GM18867 (cell line): ENCODE results near the gene VTN.

Source experiments
- ATAC-seq: cut with Tn5 transposase; IDR thresholded peaks from one replicate; pipeline ENCODE4 v1.9.1; 2021; ENCODE audit warnings: mild to moderate bottlenecking, moderate library complexity; ENCODE audit not compliant: unreplicated experiment

VTN gene

DNA sequence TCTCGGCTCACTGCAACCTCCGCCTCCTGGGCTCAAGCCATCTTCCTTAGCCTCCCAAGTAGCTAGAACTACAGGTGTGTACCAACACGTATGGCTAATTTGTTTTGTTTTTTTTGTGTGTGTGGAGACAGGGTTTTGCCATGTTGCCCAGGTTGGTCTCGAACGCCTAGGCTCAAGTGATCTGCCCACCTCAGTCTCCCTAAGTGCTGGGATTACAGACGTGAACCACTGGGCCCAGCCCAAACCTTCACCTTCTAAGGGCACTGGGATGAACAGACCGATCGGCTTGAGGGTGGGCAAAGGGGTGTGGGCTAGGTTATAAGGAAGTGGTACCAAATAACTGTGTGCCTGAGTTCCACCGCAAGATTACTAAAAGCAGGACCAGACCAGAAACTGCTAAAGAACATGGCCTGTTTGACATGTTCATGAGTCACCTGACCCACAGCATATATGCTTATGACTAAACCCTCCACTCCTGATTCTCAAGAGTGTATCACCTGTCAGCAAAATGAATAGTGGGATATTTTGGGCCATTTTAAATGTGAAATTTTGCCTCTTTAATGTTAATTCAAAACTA, 43.0 kb downstream of the VTN start:
- peak; percentile 55 for ATAC-seq

DNA sequence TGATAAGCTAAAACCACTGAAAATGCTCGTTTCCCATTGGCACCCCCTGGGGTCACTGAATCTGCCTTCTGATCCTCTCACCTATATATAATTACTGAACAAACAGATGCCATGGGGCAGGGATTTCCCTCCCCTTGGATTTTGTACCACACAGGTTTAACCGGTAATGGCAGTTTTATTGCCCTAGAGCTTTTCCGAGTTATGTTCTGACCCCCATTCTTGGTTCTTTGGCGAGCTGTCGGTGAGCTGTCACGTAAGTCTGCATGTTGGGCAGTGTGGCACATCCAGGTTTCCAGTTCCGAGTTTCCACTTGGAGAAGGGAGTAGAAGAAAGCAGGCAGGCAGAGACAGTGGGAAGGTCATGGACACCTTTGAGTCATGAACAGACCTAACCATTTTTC, 44.0 kb downstream of the VTN start:
- no peak for ATAC-seq

- no peak for ATAC-seq
Measured at GRCh38 chr17:28325211-28325610, 44.9 kb downstream of the VTN start.

- no peak for ATAC-seq
Measured at GRCh38 chr17:28324781-28325180, 45.3 kb downstream of the VTN start.

DNA sequence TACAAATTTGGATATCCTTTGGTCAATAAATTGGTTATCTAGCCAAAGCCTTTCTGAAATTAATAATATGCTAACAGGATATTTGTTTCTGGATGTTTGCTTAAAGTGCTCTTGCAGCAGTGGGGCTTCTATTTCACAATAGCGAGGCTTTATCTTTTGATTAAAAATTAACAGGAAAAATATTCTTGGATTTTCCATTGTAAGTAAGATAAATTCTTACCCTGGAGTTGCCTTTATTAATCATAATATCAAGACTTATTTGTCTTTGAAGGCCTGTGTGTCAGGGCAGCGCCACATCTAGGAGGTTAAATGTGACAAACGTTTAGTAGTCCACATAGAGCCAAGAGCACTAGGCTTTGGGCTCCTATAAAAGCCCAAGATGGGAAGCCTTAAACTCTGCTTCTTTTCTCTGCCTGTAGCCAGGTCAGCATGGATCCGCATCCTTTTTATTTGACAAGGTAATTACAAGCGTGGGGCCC, 45.8 kb downstream of the VTN start:
- no peak for ATAC-seq

GRCh38 chr17:28320215-28321061, 49.7 kb downstream of the VTN start:
- no peak for ATAC-seq

DNA sequence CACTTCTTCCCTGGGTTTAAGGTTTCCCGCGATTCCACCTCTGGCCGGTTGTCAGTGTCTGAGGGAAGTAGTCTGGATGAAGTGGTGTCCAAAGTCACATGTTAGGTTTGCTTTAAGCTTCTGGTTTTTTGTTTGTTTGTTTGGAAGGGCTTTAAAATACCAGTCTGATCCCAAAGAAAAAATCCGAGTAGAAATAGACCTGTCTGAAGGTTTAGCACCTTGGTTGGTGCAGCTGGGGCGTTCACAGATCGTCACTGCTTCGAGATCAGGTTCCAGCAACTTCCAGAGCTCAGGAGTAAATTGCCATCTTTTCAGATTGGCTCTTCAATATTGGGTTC, 50.5 kb downstream of the VTN start:
- ATAC-seq, result no peak

GRCh38 chr17:28318759-28319597, 51.1 kb downstream of the VTN start, which contains the start of gene TMEM97:
Gene TMEM97 (plus strand): TSS chr17:28319200. CDS start chr17:28319240, 40 bp downstream.
- peak; percentile 94 for ATAC-seq

GRCh38 chr17:28317966-28318758, 51.9 kb downstream of the VTN start:
- ATAC-seq, result peak; percentile 3
